Retinal pigment epithelial cell (primary cell): ENCODE data around the gene SPOPL.
"Not testable (repeated sequence)": the region's sequence is repeated elsewhere in the genome, so short reads cannot be mapped to it uniquely, and the experiment has no call there.

Experiments used
- DNase-seq: peaks from one replicate; pipeline ENCODE4 v3.0.0-alpha.2; 2010; ENCODE audit warnings: low read depth
- H3K4me3 ChIP-seq: 2 replicates; pipeline ENCODE4 v1.5.1; 2011; ENCODE audit warnings: mild to moderate bottlenecking, low read length, control low read depth, moderate library complexity
- TF ChIP-seq, protein P1 (sequence below): conservative IDR thresholded peaks from 2 replicates; pipeline ENCODE4 v1.5.1; 2011; ENCODE audit warnings: low read depth, low read length, control low read depth, inconsistent platforms

SPOPL gene

DNA sequence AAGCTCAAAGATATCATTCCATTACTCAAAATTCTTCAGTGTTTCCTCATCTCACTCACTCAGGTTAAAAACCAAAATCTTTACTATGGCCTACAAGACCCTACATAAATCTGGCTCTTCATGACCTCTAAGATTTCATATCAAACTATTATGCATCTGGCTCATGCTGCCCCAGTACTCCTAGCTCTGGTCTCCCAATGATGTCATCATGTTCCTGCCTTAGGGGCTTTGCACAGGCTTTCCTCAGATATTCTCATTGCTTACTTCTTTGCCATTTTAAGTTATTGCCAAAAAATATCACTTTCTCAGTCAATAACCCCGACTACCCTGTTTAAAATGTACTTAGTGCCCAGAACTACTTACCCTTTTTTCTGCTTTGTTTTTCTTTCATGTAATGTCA lies 33.0 kb upstream of the SPOPL start:
- no peak overlapping the region for H3K4me3 ChIP-seq
- TF ChIP-seq, protein P1, sequence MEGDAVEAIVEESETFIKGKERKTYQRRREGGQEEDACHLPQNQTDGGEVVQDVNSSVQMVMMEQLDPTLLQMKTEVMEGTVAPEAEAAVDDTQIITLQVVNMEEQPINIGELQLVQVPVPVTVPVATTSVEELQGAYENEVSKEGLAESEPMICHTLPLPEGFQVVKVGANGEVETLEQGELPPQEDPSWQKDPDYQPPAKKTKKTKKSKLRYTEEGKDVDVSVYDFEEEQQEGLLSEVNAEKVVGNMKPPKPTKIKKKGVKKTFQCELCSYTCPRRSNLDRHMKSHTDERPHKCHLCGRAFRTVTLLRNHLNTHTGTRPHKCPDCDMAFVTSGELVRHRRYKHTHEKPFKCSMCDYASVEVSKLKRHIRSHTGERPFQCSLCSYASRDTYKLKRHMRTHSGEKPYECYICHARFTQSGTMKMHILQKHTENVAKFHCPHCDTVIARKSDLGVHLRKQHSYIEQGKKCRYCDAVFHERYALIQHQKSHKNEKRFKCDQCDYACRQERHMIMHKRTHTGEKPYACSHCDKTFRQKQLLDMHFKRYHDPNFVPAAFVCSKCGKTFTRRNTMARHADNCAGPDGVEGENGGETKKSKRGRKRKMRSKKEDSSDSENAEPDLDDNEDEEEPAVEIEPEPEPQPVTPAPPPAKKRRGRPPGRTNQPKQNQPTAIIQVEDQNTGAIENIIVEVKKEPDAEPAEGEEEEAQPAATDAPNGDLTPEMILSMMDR, result no peak
- no peak for DNase-seq

DNA sequence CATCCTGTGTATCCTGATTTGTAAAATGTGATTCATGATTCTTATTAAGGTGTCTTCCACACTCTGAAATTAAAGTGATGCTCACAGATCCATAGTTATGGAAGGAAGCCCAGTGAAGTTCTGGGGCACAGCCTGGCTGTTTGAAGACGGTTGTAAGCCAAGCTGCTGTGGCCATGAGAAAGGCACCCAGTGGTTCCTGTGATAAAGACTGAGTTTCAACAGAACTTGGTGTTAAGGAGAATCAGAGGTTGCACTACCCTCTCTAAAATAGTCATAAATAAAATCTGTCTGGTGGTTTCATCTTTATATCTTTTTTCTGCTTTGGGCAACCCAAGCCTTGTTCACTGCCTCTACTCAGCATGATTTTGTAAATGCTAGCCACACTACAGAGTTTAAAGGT lies 32.2 kb upstream of the SPOPL start:
- no peak overlapping the region for H3K4me3 ChIP-seq
- TF ChIP-seq, protein P1, result no peak
- no peak for DNase-seq

DNA sequence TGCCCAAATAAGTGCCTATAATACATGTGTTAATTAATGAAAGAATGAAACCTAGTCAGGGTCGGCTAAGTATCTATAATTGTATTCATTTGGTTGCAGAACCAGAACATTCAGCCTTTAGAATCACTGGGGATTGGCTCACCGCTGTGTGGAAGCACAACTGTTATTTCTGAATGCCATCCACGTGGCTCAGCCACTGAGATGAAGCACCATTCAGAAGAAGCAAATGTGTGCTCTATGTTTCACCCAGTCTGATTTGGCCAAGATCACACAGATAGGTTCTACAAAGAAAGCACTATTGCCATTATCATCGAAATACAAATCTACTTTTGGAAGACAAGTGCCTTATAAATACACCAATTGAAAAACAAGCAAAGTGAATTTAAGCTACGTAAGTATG lies 30.6 kb upstream of the SPOPL start:
- H3K4me3 ChIP-seq, result no peak overlapping the region
- no peak for DNase-seq
- TF ChIP-seq, protein P1, result no peak

DNA sequence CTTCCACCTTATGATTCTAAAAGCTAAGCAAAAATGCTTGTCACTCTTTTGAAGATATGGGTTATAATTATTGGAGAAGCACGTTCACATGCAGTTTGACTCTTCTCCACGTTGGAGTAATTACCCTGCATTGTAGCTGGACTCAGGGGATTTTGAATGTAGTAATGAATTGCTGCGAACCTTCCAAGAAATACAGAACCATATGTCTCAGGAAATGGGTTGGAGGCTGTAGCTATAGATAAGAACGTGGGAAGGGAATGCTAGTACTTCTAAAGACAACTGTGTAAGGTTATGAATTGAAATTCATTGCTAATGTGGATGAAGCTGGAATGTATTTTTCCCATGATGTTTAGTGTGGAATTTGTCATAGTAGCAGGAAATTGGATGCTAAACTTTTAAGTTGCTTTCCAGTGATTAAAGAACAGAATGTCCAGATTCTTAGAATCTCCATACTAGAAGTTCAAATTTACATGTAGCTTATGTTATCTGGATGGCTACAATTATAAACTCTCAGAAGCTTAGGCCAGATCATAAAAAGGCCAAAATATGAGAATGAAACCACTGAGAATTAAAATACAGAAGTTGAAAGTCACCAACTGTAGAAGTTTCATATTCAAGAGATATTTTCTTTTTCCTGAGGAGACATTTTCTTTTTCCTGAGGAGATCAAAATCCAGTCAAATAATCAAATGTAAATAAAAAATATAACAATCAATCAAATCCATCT lies 27.3 kb upstream of the SPOPL start:
- H3K4me3 ChIP-seq, result no peak overlapping the region
- DNase-seq, result no peak
- TF ChIP-seq, protein P1, result no peak

DNA sequence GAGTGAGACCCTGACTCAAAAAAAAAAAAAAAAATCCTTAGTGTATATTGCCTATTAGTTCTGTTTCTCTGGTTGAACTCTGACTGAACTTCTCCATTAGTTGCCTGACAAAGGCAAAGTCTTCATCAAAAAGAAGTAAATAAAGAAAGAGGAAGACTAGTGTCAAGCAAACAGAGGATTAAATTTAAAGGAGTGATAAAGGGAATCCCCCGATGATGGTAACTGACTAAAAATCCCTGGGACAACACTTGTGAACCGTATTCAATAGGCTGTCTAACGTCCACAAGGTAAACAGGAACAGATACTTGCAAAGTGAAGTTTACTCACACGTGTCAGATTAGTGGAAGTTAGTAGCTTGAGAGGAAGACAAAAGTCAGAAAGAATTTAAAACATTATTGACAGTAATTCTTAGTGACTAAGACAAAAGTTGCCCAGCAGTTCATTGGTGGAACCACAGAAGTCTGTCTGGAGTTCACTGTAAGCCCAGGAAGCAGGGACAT lies 26.2 kb upstream of the SPOPL start:
- H3K4me3 ChIP-seq, result no peak overlapping the region
- no peak for DNase-seq
- TF ChIP-seq, protein P1, result no peak

DNA sequence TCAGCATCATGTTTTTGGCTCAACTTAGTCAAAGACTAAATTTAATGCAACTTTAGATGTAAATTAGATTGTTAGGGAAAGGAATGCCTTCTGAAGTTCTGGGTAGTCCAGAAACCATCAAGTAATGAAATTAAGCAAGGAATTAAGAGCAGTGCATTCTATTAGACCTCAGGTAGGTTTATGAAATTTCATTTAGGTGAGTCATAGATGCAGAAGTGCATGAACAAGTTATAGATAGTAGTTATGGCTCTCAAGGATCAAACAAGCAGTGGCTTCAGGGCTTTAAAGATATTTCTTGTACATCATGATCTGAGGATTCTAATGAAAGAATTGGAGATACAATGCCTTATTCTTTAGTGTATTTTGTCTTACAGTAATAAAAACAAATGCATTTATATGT lies 25.4 kb upstream of the SPOPL start:
- H3K4me3 ChIP-seq, result no peak overlapping the region
- TF ChIP-seq, protein P1, result no peak
- DNase-seq, result no peak

DNA sequence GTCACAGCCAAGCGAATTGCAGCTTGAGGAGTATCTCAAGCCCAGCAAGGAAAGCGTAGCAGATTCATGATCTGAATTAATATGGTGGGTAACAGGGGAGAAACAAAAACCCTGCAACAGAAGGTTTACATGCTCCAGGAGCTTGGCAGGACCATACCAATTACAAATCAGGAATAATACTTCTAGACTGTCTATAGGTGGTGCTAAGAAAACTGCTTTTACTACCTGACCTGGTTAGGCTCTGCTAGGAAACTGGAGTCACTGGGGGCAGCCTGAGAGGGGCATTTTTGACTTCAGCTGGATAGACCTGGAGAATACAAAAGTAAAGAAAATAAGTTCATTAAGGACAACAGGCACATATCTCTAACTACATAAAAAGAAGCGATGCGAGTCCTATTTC lies 24.6 kb upstream of the SPOPL start:
- DNase-seq, result no peak
- no peak overlapping the region for H3K4me3 ChIP-seq
- TF ChIP-seq, protein P1, result no peak

DNA sequence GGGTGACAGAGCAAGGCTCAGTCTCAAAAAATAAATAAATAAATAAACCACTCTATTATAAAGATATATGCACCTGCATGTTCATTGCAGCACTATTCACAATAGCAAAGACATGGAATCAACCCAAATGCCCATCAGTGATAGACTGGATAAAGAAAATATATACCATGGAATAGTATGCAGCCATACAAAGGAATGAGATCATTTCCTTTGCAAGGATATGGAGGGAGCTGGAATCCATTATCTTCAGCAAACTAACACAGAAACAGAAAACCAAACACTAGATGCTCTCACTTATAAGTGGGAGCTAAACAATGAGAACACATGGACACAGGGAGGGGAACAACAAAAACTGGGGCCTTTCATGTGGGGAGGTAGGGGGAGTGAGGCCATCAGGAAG lies 18.8 kb upstream of the SPOPL start:
- not testable (repeated sequence) for H3K4me3 ChIP-seq, DNase-seq
